Measurements from ENCODE around the gene CFAP46.

GRCh38 chr10:132981173-132981555 is 38.8 kb upstream of the CFAP46 start:
- TF ChIP-seq CTCF (IDR thresholded peaks at IDR 0.05) (no peak), POLR2AphosphoS5 (IDR thresholded peaks at IDR 0.05; ENCODE audit: low read depth, low read length) (no peak), SIN3A (IDR thresholded peaks at IDR 0.05; ENCODE audit: borderline replicate concordance, insufficient read depth, low read depth, low read length) (no peak), REST (IDR thresholded peaks at IDR 0.05; ENCODE audit: insufficient read depth in 1 of 2, low read depth in 2 of 2, low read length in 1 of 2) (no peak), TCF7L2 (IDR thresholded peaks at IDR 0.05; ENCODE audit: low read depth, low read length) (no peak)

All from Panc1 (cell line).